Ishikawa (cell line): ENCODE data around the gene RRAS2.

Source experiments
- CEBPB ChIP-seq: IDR thresholded peaks from 2 replicates; pipeline ENCODE4 v1.6.1; 2012
- CREB1 ChIP-seq: IDR thresholded peaks from 2 replicates; pipeline ENCODE4 v1.6.1; 2012; ENCODE audit warnings: low read depth
- EGR1 ChIP-seq: IDR thresholded peaks from 2 replicates; pipeline ENCODE4 v1.6.1; 2012
- EP300 ChIP-seq: IDR thresholded peaks from 2 replicates; pipeline ENCODE4 v1.6.1; 2012; ENCODE audit warnings: borderline replicate concordance
- FOXM1 ChIP-seq: IDR thresholded peaks from 2 replicates; pipeline ENCODE4 v1.6.1; 2012; ENCODE audit warnings: low read depth, borderline replicate concordance
- NFIC ChIP-seq: IDR thresholded peaks from 2 replicates; pipeline ENCODE4 v1.6.1; 2012
- RAD21 ChIP-seq: IDR thresholded peaks from 2 replicates; pipeline ENCODE4 v1.6.1; 2012; ENCODE audit warnings: low read depth
- TAF1 ChIP-seq: IDR thresholded peaks from 2 replicates; pipeline ENCODE4 v1.6.1; 2012; ENCODE audit warnings: low read depth, mild to moderate bottlenecking
- TCF12 ChIP-seq: IDR thresholded peaks from 2 replicates; pipeline ENCODE4 v1.6.1; 2012; ENCODE audit warnings: low read depth
- TEAD4 ChIP-seq: IDR thresholded peaks from 2 replicates; pipeline ENCODE4 v1.6.1; 2012
- YY1 ChIP-seq: IDR thresholded peaks from 2 replicates; pipeline ENCODE4 v1.6.1; 2012; ENCODE audit warnings: low read depth
- ZBTB7A ChIP-seq: IDR thresholded peaks from 2 replicates; pipeline ENCODE4 v1.6.1; 2012; ENCODE audit warnings: low read depth
- TF ChIP-seq, protein P1 (sequence below): IDR thresholded peaks from 2 replicates; pipeline ENCODE4 v1.6.1; 2012
- TF ChIP-seq, protein P2 (sequence below): IDR thresholded peaks from 2 replicates; pipeline ENCODE4 v1.6.1; 2012; ENCODE audit warnings: low read depth, mild to moderate bottlenecking
- TF ChIP-seq, protein P3 (sequence below): IDR thresholded peaks from 2 replicates; pipeline ENCODE4 v1.6.1; 2012

The RRAS2 gene

DNA sequence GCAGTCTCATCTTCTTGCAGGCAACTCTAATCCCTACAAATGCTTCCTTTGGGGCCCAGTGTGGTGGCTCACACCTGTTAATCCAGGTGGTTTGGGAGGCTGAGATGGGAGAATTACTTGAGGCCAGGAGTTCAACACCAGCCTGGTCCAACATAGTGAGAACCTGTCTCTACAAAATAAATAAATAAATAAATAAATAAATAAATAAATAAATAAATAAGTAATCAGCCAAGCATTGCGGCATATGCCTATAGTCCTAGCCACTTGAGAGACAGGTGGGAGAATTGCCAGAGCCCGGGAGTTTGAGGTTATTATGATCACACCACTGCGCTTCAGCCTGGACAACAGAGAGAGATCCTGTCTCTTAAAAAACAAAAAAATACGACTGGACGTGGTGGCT lies 34.1 kb upstream of the RRAS2 start:
- TF ChIP-seq NFIC (no peak), FOXM1 (no peak), CREB1 (no peak), ZBTB7A (no peak), EP300 (no peak), TAF1 (no peak), RAD21 (no peak), EGR1 (no peak), CEBPB (no peak), TEAD4 (no peak)
- TF ChIP-seq, protein P1, sequence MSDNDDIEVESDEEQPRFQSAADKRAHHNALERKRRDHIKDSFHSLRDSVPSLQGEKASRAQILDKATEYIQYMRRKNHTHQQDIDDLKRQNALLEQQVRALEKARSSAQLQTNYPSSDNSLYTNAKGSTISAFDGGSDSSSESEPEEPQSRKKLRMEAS = no peak
- TF ChIP-seq, protein P2, sequence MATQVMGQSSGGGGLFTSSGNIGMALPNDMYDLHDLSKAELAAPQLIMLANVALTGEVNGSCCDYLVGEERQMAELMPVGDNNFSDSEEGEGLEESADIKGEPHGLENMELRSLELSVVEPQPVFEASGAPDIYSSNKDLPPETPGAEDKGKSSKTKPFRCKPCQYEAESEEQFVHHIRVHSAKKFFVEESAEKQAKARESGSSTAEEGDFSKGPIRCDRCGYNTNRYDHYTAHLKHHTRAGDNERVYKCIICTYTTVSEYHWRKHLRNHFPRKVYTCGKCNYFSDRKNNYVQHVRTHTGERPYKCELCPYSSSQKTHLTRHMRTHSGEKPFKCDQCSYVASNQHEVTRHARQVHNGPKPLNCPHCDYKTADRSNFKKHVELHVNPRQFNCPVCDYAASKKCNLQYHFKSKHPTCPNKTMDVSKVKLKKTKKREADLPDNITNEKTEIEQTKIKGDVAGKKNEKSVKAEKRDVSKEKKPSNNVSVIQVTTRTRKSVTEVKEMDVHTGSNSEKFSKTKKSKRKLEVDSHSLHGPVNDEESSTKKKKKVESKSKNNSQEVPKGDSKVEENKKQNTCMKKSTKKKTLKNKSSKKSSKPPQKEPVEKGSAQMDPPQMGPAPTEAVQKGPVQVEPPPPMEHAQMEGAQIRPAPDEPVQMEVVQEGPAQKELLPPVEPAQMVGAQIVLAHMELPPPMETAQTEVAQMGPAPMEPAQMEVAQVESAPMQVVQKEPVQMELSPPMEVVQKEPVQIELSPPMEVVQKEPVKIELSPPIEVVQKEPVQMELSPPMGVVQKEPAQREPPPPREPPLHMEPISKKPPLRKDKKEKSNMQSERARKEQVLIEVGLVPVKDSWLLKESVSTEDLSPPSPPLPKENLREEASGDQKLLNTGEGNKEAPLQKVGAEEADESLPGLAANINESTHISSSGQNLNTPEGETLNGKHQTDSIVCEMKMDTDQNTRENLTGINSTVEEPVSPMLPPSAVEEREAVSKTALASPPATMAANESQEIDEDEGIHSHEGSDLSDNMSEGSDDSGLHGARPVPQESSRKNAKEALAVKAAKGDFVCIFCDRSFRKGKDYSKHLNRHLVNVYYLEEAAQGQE = no peak

DNA sequence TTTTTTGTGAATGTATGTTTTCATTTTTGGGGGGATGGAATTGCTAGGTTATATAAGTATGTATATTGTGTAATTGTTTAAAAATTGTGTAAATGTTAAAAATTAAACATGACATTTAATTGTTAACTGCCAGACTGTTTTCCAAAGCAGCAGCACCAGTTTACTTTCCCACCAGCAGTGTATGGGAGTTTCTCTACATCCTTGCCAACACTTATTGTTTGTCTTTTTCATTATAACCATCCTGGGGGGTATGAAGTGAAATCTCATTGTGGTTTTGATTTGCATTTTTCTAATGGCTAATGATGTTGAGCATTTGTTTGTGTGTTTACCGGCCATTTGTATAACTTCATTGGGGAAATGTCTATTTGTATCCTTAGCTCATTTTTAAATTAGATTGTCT lies 31.7 kb upstream of the RRAS2 start:
- TF ChIP-seq ZBTB7A (no peak), FOXM1 (no peak), TEAD4 (no peak), CEBPB (no peak), EGR1 (no peak), TCF12 (no peak), YY1 (no peak), TAF1 (no peak)
- TF ChIP-seq, protein P3, sequence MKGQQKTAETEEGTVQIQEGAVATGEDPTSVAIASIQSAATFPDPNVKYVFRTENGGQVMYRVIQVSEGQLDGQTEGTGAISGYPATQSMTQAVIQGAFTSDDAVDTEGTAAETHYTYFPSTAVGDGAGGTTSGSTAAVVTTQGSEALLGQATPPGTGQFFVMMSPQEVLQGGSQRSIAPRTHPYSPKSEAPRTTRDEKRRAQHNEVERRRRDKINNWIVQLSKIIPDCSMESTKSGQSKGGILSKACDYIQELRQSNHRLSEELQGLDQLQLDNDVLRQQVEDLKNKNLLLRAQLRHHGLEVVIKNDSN = no peak
- TF ChIP-seq, protein P1 = no peak

DNA sequence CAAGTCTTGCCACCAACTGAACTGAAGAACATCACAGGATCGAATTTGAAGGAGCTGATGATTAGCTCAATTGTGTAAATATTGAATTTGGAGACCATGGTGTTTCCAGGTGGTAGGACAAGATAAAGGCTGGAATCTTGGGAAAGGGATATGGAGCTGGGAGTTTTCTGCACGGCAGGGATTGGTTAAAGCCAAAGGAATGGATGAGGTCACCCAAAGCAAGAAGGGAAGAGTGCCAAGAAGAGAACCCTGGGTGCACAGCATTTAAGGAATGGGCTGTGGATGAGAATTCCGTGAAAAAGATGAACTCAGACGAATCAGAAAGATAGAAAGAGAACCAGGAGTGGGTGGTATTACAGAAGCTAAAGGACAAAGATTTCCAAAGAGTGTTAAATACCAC lies 29.4 kb upstream of the RRAS2 start:
- TF ChIP-seq ZBTB7A = no peak
- TF ChIP-seq FOXM1 = no peak
- no peak for TF ChIP-seq RAD21
- TF ChIP-seq NFIC = no peak
- TF ChIP-seq TCF12 = no peak
- TF ChIP-seq YY1 = no peak
- TF ChIP-seq TAF1 = no peak
- TF ChIP-seq EP300 = no peak
- no peak for TF ChIP-seq CREB1
- TF ChIP-seq, protein P2 = no peak
- TF ChIP-seq, protein P1 = no peak
- no peak for TF ChIP-seq EGR1
- TF ChIP-seq TEAD4 = no peak
- no peak for TF ChIP-seq CEBPB

DNA sequence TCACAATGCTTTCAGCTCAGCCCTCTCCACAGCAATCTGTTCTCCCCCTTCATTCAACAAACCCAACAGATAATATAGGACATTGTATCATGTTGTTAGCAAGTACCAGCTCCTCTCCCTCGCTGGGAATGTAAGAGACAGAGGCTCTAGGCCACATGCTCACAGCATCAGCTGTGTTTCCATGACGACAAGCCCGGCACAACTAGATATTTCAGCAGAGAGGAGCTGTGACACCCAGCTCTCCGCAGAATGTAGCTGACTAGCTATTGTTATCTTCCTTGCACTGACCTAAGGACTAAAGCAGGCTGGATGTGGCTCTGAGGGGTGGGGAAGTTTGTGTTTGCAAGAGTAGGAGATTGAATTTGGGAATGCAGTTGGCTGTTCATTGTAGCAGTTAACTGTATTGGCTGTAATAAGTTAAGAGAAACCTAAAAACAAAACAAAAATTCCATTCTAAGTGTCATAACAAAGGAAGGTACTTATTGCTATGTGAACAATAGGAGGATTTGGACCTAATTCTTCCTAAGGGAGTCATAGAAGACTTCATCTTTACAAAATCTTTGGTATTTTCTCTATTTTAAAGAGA lies 28.0 kb upstream of the RRAS2 start:
- TF ChIP-seq TAF1 = no peak
- TF ChIP-seq ZBTB7A = no peak
- no peak for TF ChIP-seq EGR1
- TF ChIP-seq CEBPB = no peak
- TF ChIP-seq TCF12 = no peak
- no peak for TF ChIP-seq YY1
- no peak for TF ChIP-seq CREB1
- TF ChIP-seq NFIC = no peak
- TF ChIP-seq, protein P2 = no peak
- no peak for TF ChIP-seq RAD21
- TF ChIP-seq, protein P1 = no peak
